ENCODE data around the gene THRB.

Gene THRB

GRCh38 chr3:24343084-24343783 is 151.4 kb downstream of the THRB start:
- Histone ChIP-seq H3K9ac (ENCODE audit: low read length) (no peak overlapping the region), H3K56ac (ENCODE audit: low read length) (no peak overlapping the region), H3K4me2 (ENCODE audit: low read length) (no peak overlapping the region), H3K4me3 (ENCODE audit: low read length) (no peak overlapping the region), H3K27me3 (ENCODE audit: insufficient read depth, low read length, poor library complexity) (no peaks in the 10 kb centered on the region), H4K5ac (ENCODE audit: low read length) (no peak overlapping the region), H3K79me1 (ENCODE audit: low read length) (no peaks in the 10 kb centered on the region), H3K18ac (ENCODE audit: low read length) (no peak overlapping the region), H2BK120ac (ENCODE audit: low read depth, low read length) (no peak overlapping the region), H2BK5ac (ENCODE audit: low read length) (no peak overlapping the region), H4K8ac (ENCODE audit: low read depth, low read length) (no peak overlapping the region), H3K79me2 (ENCODE audit: control insufficient read depth, insufficient read depth, low read length) (no peaks in the 10 kb centered on the region), H3K4me1 (ENCODE audit: control insufficient read depth, low read depth, low read length) (no peaks in the 10 kb centered on the region), H2AK5ac (ENCODE audit: low read length) (no peak overlapping the region), H3K4ac (ENCODE audit: low read depth, low read length) (no peak overlapping the region), H3K23ac (ENCODE audit: low read length) (no peak overlapping the region), H3K36me3 (ENCODE audit: control insufficient read depth, insufficient read depth, low read length) (no peaks in the 10 kb centered on the region), H2BK15ac (replicated peaks; ENCODE audit: low read depth) (no peak overlapping the region), H3K27ac (ENCODE audit: low read depth, low read length) (no peak overlapping the region)
- DNase-seq, result no peak
- WGBS (ENCODE audit: extremely low coverage, insufficient coverage, low lambda C conversion rate), result no CpG with 5 or more reads among the region's 3 CpGs

- no peak overlapping the region for H4K5ac ChIP-seq (ENCODE audit: low read length)
- H3K4ac ChIP-seq (ENCODE audit: low read depth, low read length), result no peak overlapping the region
- H3K9ac ChIP-seq (ENCODE audit: low read length), result no peak overlapping the region
- H2BK15ac ChIP-seq (replicated peaks; ENCODE audit: low read depth), result no peak overlapping the region
- no peaks in the 10 kb centered on the region for H3K79me1 ChIP-seq (ENCODE audit: low read length)
- H3K4me1 ChIP-seq (ENCODE audit: control insufficient read depth, low read depth, low read length), result no peaks in the 10 kb centered on the region
- H3K27me3 ChIP-seq (ENCODE audit: insufficient read depth, low read length, poor library complexity), result no peaks in the 10 kb centered on the region
- no peak overlapping the region for H3K23ac ChIP-seq (ENCODE audit: low read length)
- 100% methylated on average over 2 of the region's 4 CpGs for WGBS (ENCODE audit: extremely low coverage, insufficient coverage, low lambda C conversion rate)
- H3K56ac ChIP-seq (ENCODE audit: low read length), result no peak overlapping the region
- no peak overlapping the region for H3K4me3 ChIP-seq (ENCODE audit: low read length)
- no peak overlapping the region for H3K27ac ChIP-seq (ENCODE audit: low read depth, low read length)
- no peak overlapping the region for H2BK5ac ChIP-seq (ENCODE audit: low read length)
- H3K36me3 ChIP-seq (ENCODE audit: control insufficient read depth, insufficient read depth, low read length), result no peaks in the 10 kb centered on the region
- no peak overlapping the region for H4K8ac ChIP-seq (ENCODE audit: low read depth, low read length)
- no peak overlapping the region for H2AK5ac ChIP-seq (ENCODE audit: low read length)
- H2BK120ac ChIP-seq (ENCODE audit: low read depth, low read length), result no peak overlapping the region
- H3K18ac ChIP-seq (ENCODE audit: low read length), result no peak overlapping the region
- H3K4me2 ChIP-seq (ENCODE audit: low read length), result no peak overlapping the region
- DNase-seq, result no peak
- H3K79me2 ChIP-seq (ENCODE audit: control insufficient read depth, insufficient read depth, low read length), result no peaks in the 10 kb centered on the region
Measured at GRCh38 chr3:24342275-24342674, 152.4 kb downstream of the THRB start.

GRCh38 chr3:24341668-24342067 is 153.0 kb downstream of the THRB start:
- Histone ChIP-seq H3K27me3 (ENCODE audit: insufficient read depth, low read length, poor library complexity) (no peaks in the 10 kb centered on the region), H3K4me3 (ENCODE audit: low read length) (no peak overlapping the region), H2BK120ac (ENCODE audit: low read depth, low read length) (no peak overlapping the region), H3K23ac (ENCODE audit: low read length) (no peak overlapping the region), H2BK15ac (replicated peaks; ENCODE audit: low read depth) (no peak overlapping the region), H3K79me1 (ENCODE audit: low read length) (no peaks in the 10 kb centered on the region), H3K56ac (ENCODE audit: low read length) (no peak overlapping the region), H3K79me2 (ENCODE audit: control insufficient read depth, insufficient read depth, low read length) (no peaks in the 10 kb centered on the region), H4K8ac (ENCODE audit: low read depth, low read length) (no peak overlapping the region), H3K4me2 (ENCODE audit: low read length) (no peak overlapping the region), H2AK5ac (ENCODE audit: low read length) (no peak overlapping the region), H3K9ac (ENCODE audit: low read length) (no peak overlapping the region), H3K4me1 (ENCODE audit: control insufficient read depth, low read depth, low read length) (no peaks in the 10 kb centered on the region), H4K5ac (ENCODE audit: low read length) (no peak overlapping the region), H3K18ac (ENCODE audit: low read length) (no peak overlapping the region), H2BK5ac (ENCODE audit: low read length) (no peak overlapping the region), H3K4ac (ENCODE audit: low read depth, low read length) (no peak overlapping the region), H3K36me3 (ENCODE audit: control insufficient read depth, insufficient read depth, low read length) (no peaks in the 10 kb centered on the region), H3K27ac (ENCODE audit: low read depth, low read length) (no peak overlapping the region)
- DNase-seq, result no peak

DNA sequence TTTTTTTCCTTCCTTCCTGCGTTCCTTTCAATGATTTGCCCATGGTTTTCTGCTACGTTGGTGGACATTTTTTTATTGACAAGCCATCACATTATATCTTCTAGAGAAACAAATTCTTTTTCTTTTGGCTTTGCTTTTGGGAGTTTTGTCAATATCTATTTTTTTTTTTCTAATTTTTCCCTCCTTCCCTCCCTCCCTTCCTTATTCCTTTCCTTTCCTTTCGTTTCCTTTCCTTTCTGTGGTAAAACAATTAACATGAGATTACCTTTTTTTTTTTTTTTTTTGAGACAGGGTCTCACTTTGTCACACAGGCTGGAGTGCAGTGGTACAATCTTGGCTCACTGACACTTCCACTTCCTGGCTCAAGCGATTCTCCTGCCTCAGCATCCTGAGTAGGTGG is 153.7 kb downstream of the THRB start:
- H2BK15ac ChIP-seq (replicated peaks; ENCODE audit: low read depth), result no peak overlapping the region
- H4K8ac ChIP-seq (ENCODE audit: low read depth, low read length), result no peak overlapping the region
- H3K4ac ChIP-seq (ENCODE audit: low read depth, low read length), result no peak overlapping the region
- no peaks in the 10 kb centered on the region for H3K79me2 ChIP-seq (ENCODE audit: control insufficient read depth, insufficient read depth, low read length)
- H3K9ac ChIP-seq (ENCODE audit: low read length), result no peak overlapping the region
- H3K36me3 ChIP-seq (ENCODE audit: control insufficient read depth, insufficient read depth, low read length), result no peaks in the 10 kb centered on the region
- H2AK5ac ChIP-seq (ENCODE audit: low read length), result no peak overlapping the region
- H2BK120ac ChIP-seq (ENCODE audit: low read depth, low read length), result no peak overlapping the region
- no peak overlapping the region for H4K5ac ChIP-seq (ENCODE audit: low read length)
- H3K4me1 ChIP-seq (ENCODE audit: control insufficient read depth, low read depth, low read length), result no peaks in the 10 kb centered on the region
- H2BK5ac ChIP-seq (ENCODE audit: low read length), result no peak overlapping the region
- no peaks in the 10 kb centered on the region for H3K79me1 ChIP-seq (ENCODE audit: low read length)
- no peak overlapping the region for H3K27ac ChIP-seq (ENCODE audit: low read depth, low read length)
- no peak overlapping the region for H3K18ac ChIP-seq (ENCODE audit: low read length)
- H3K56ac ChIP-seq (ENCODE audit: low read length), result no peak overlapping the region
- no peak overlapping the region for H3K4me2 ChIP-seq (ENCODE audit: low read length)
- no peak overlapping the region for H3K23ac ChIP-seq (ENCODE audit: low read length)
- no peaks in the 10 kb centered on the region for H3K27me3 ChIP-seq (ENCODE audit: insufficient read depth, low read length, poor library complexity)
- DNase-seq, result no peak
- WGBS (ENCODE audit: extremely low coverage, insufficient coverage, low lambda C conversion rate), result no CpG with 5 or more reads among the region's 4 CpGs
- H3K4me3 ChIP-seq (ENCODE audit: low read length), result no peak overlapping the region

DNA sequence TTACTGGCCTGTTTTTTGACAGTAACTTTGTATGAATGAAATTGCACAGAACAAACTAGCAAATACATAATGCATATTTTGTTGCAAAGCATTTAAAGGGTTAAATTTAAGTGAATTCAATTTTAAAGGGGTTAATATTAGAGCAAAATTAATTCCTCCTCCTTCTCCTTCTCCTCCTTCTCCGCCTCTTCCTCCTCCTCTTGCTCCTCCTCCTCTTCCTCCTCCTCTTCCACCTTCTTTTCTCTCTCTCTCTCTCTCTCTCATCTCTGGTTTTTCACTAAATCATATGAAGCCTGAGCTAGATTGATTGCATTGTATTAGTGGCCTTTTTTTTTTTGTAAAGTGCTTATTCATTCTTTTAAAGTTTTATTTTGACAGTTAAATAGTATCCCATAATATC is 154.5 kb downstream of the THRB start:
- no peak for DNase-seq

DNA sequence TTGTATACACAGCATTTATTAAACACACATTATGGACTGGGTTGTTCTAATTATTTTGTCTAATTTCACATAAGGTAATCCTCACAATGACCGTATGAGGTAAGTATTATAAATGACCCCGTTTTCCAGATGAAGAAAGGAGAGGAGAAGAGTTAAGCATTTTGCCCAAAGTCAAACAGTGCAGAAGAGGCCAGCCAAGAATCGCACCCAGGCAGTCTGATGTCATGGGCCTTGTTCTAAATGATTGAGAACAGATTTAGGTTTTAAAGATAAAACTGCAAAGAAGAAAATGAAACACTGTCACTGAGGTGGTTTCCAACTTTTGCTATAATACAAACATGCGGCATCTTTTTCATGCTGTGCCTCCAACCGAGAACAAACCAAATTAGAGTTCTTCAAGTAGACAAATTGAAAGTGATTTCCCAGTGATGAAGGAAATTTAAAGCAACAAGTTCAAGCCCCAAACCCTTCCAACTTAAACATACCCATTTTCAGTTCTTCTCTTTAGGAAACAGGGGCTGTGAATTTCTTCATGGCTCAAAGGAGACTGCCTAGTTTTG is 155.3 kb downstream of the THRB start:
- H3K4ac ChIP-seq (ENCODE audit: low read depth, low read length), result no peak overlapping the region
- H3K9ac ChIP-seq (ENCODE audit: low read length), result no peak overlapping the region
- H3K4me2 ChIP-seq (ENCODE audit: low read length), result no peak overlapping the region
- no peaks in the 10 kb centered on the region for H3K4me1 ChIP-seq (ENCODE audit: control insufficient read depth, low read depth, low read length)
- no peak overlapping the region for H3K23ac ChIP-seq (ENCODE audit: low read length)
- no peak overlapping the region for H3K18ac ChIP-seq (ENCODE audit: low read length)
- no peaks in the 10 kb centered on the region for H3K36me3 ChIP-seq (ENCODE audit: control insufficient read depth, insufficient read depth, low read length)
- DNase-seq, result no peak
- H3K56ac ChIP-seq (ENCODE audit: low read length), result no peak overlapping the region
- no peaks in the 10 kb centered on the region for H3K27me3 ChIP-seq (ENCODE audit: insufficient read depth, low read length, poor library complexity)
- no peak overlapping the region for H2BK5ac ChIP-seq (ENCODE audit: low read length)
- H3K79me2 ChIP-seq (ENCODE audit: control insufficient read depth, insufficient read depth, low read length), result no peaks in the 10 kb centered on the region
- no peak overlapping the region for H4K5ac ChIP-seq (ENCODE audit: low read length)
- no peak overlapping the region for H2BK15ac ChIP-seq (replicated peaks; ENCODE audit: low read depth)
- H4K8ac ChIP-seq (ENCODE audit: low read depth, low read length), result no peak overlapping the region
- no peak overlapping the region for H3K27ac ChIP-seq (ENCODE audit: low read depth, low read length)
- WGBS (ENCODE audit: extremely low coverage, insufficient coverage, low lambda C conversion rate), result no CpG with 5 or more reads among the region's 5 CpGs
- H2AK5ac ChIP-seq (ENCODE audit: low read length), result no peak overlapping the region
- no peak overlapping the region for H3K4me3 ChIP-seq (ENCODE audit: low read length)
- H2BK120ac ChIP-seq (ENCODE audit: low read depth, low read length), result no peak overlapping the region
- no peaks in the 10 kb centered on the region for H3K79me1 ChIP-seq (ENCODE audit: low read length)

More for the DNA sequence above, 154.5 kb downstream of the THRB start:
- WGBS (ENCODE audit: extremely low coverage, insufficient coverage, low lambda C conversion rate), result no CpG with 5 or more reads among the region's 1 CpG
- H3K56ac ChIP-seq (ENCODE audit: low read length), result no peak overlapping the region
- H3K23ac ChIP-seq (ENCODE audit: low read length), result no peak overlapping the region
- no peak overlapping the region for H4K5ac ChIP-seq (ENCODE audit: low read length)
- no peak overlapping the region for H4K8ac ChIP-seq (ENCODE audit: low read depth, low read length)
- no peak overlapping the region for H2BK120ac ChIP-seq (ENCODE audit: low read depth, low read length)
- no peaks in the 10 kb centered on the region for H3K79me1 ChIP-seq (ENCODE audit: low read length)
- no peak overlapping the region for H2BK5ac ChIP-seq (ENCODE audit: low read length)
- H3K27ac ChIP-seq (ENCODE audit: low read depth, low read length), result no peak overlapping the region
- H3K9ac ChIP-seq (ENCODE audit: low read length), result no peak overlapping the region
- no peaks in the 10 kb centered on the region for H3K79me2 ChIP-seq (ENCODE audit: control insufficient read depth, insufficient read depth, low read length)
- H3K4me1 ChIP-seq (ENCODE audit: control insufficient read depth, low read depth, low read length), result no peaks in the 10 kb centered on the region
- no peak overlapping the region for H3K4me2 ChIP-seq (ENCODE audit: low read length)
- no peak overlapping the region for H3K4ac ChIP-seq (ENCODE audit: low read depth, low read length)
- no peak overlapping the region for H2AK5ac ChIP-seq (ENCODE audit: low read length)
- H3K36me3 ChIP-seq (ENCODE audit: control insufficient read depth, insufficient read depth, low read length), result no peaks in the 10 kb centered on the region
- no peaks in the 10 kb centered on the region for H3K27me3 ChIP-seq (ENCODE audit: insufficient read depth, low read length, poor library complexity)
- H3K18ac ChIP-seq (ENCODE audit: low read length), result no peak overlapping the region
- no peak overlapping the region for H3K4me3 ChIP-seq (ENCODE audit: low read length)
- H2BK15ac ChIP-seq (replicated peaks; ENCODE audit: low read depth), result no peak overlapping the region
